HUDEP-2 (cell line): ENCODE measurements around the gene MMP17.

Experiments
- DNase-seq, 76 experiments: peaks; one replicate each; lab custom pipeline; 2025; ENCODE audit not compliant: unreplicated experiment in 76 of 76; lab: John Stamatoyannopoulos, UW

MMP17 gene

GRCh38 chr12:131847456-131847855 lies 19.3 kb downstream of the MMP17 start:
- DNase-seq, result no peak

GRCh38 chr12:131848753-131849152 lies 20.6 kb downstream of the MMP17 start:
- DNase-seq, result no peak

- no peak for DNase-seq
Measured at GRCh38 chr12:131849700-131850553, 21.7 kb downstream of the MMP17 start.

GRCh38 chr12:131850856-131851559 lies 22.8 kb downstream of the MMP17 start:
- DNase-seq, result peak in 63 of 76 experiments; percentile 1 to 75 (median 42)

GRCh38 chr12:131851741-131852550 lies 23.8 kb downstream of the MMP17 start:
- peak in 17 of 76 experiments; percentile 9 to 50 (median 19) for DNase-seq

- DNase-seq, result no peak
Measured at GRCh38 chr12:131852551-131853299, 24.5 kb downstream of the MMP17 start.

GRCh38 chr12:131853832-131854797 lies 25.9 kb downstream of the MMP17 start:
- no peak for DNase-seq

- DNase-seq, result no peak
Measured at GRCh38 chr12:131854861-131855476, 26.8 kb downstream of the MMP17 start.

GRCh38 chr12:131855521-131856142 lies 27.4 kb downstream of the MMP17 start:
- DNase-seq, result no peak

GRCh38 chr12:131856366-131857097 lies 28.3 kb downstream of the MMP17 start:
- DNase-seq, result no peak

- no peak for DNase-seq
Measured at GRCh38 chr12:131857908-131858850, 30.0 kb downstream of the MMP17 start.

- DNase-seq, result peak in 44 of 76 experiments; percentile 10 to 69 (median 25)
Measured at GRCh38 chr12:131860472-131861260, 32.5 kb downstream of the MMP17 start.

GRCh38 chr12:131861261-131862083 lies 33.3 kb downstream of the MMP17 start:
- DNase-seq, result no peak

- no peak for DNase-seq
Measured at GRCh38 chr12:131862084-131862441, 33.9 kb downstream of the MMP17 start.

GRCh38 chr12:131862600-131862993 lies 34.4 kb downstream of the MMP17 start:
- DNase-seq, result no peak
